Esophagus muscularis mucosa (tissue), 4 donors: ENCODE results near the gene GPR12. TPM values are rescaled to one million over a fixed set of nuclear protein-coding genes. Genes with fewer than 3 reads are reported as not detected.

Experiments used
- DNase-seq: peaks from one replicate; pipeline ENCODE4 v3.0.0-alpha.2; 2017; ENCODE audit errors: extremely low spot score
- H3K27ac ChIP-seq, 4 donors: fragments of 200-600 bp; sonication (generic); replicated peaks in 1 of 4; 1 replicate in 3 of 4; 2 replicates in 1 of 4; pipeline ENCODE4 v1.5.1; 2016 to 2019; ENCODE audit warnings: mild to moderate bottlenecking in 1 of 4
- H3K27me3 ChIP-seq, 4 donors: fragments of 200-600 bp; sonication (generic); one replicate each; pipeline versions ENCODE4 v1.5.1 to v1.6.0; 2016 to 2019
- H3K36me3 ChIP-seq, 4 donors: fragments of 200-600 bp; sonication (generic); one replicate each; pipeline ENCODE4 v1.5.1; 2016 to 2019
- H3K4me1 ChIP-seq, 4 donors: fragments of 200-600 bp; sonication (generic); one replicate each; pipeline ENCODE4 v1.5.1; 2016 to 2019
- H3K4me3 ChIP-seq, 4 donors: fragments of 200-600 bp; sonication (generic); 1 replicate in 2 of 4; 2 replicates in 2 of 4; pipeline ENCODE4 v1.5.1; 2016 to 2019; ENCODE audit warnings: mild to moderate bottlenecking in 4 of 4, moderate library complexity in 1 of 4
- H3K9me3 ChIP-seq, 4 donors: fragments of 200-600 bp; sonication (generic); 1 replicate in 3 of 4; 2 replicates in 1 of 4; pipeline ENCODE4 v1.5.1; 2016 to 2019
- EP300 ChIP-seq: sonication (generic); formaldehyde crosslinking; IDR thresholded peaks from one replicate; pipeline ENCODE4 v1.6.1; 2017; ENCODE audit warnings: antibody characterized with exemption
- POLR2A ChIP-seq: fragments of 450-650 bp; IDR thresholded peaks from one replicate; pipeline ENCODE4 v1.6.1; 2017; ENCODE audit warnings: antibody characterized with exemption, moderate library complexity, mild to moderate bottlenecking, low read depth
- POLR2AphosphoS5 ChIP-seq, 2 donors: sonication (generic); formaldehyde crosslinking; IDR thresholded peaks; one replicate each; pipeline ENCODE4 v1.6.1; 2017; ENCODE audit warnings: antibody characterized with exemption in 2 of 2
- WGBS: methylation state at CpG from one replicate; pipeline ENCODE4 v1.1.5; 2018; 5-methylcytosine and 5-hydroxymethylcytosine counted together
- intact Hi-C: fragments of 100-400 bp; cut with DNase I; formaldehyde crosslinking; loops from one replicate; pipeline ENCODE4 v1.15.1; 2023
- total RNA-seq, 4 donors: library from RNA; depleted of rRNA; stranded (reverse); fragments of >200 nt; gene quantifications; one replicate each; pipeline versions ENCODE4 v1.1.0 to v1.2.1, GENCODE V29; 2016
- TF ChIP-seq, protein P1 (sequence below), 3 experiments: fragments of 200-600 bp in 2 of 3; fragments of 450-650 bp in 1 of 3; sonication (generic) in 2 of 3; IDR thresholded peaks; one replicate each; pipeline ENCODE4 v1.5.1; 2017 to 2019; ENCODE audit warnings: antibody characterized with exemption in 3 of 3, mild to moderate bottlenecking in 2 of 3, moderate library complexity in 1 of 3

Gene GPR12
- total RNA-seq, 4 donors from 2014 or later: 0.11 to 0.26 (median 0.17) TPM; not detected in 1

DNA sequence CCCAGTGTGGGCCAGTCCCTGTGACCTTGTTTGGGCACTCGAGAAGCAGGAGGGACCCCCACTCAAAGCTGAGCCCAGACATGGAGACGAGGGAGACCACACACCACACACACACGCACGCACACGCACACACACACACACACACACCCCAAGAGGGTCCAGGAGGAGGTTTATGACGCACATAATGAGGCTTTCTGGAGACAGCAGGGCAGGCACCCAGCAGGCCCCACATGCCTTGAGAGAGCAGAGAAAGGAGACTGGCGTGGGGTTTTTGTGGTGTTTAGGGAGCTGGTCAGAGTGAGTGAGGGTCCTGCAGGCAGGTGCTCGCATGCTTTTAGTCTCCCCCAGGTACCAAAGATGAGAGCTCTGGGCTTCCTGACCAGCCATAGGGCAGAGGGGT lies 42.4 kb downstream of the GPR12 start:
- TF ChIP-seq EP300 (no peak), POLR2A (no peak), POLR2AphosphoS5 (IDR thresholded peaks at IDR 0.05) (no peak)
- TF ChIP-seq, protein P1, sequence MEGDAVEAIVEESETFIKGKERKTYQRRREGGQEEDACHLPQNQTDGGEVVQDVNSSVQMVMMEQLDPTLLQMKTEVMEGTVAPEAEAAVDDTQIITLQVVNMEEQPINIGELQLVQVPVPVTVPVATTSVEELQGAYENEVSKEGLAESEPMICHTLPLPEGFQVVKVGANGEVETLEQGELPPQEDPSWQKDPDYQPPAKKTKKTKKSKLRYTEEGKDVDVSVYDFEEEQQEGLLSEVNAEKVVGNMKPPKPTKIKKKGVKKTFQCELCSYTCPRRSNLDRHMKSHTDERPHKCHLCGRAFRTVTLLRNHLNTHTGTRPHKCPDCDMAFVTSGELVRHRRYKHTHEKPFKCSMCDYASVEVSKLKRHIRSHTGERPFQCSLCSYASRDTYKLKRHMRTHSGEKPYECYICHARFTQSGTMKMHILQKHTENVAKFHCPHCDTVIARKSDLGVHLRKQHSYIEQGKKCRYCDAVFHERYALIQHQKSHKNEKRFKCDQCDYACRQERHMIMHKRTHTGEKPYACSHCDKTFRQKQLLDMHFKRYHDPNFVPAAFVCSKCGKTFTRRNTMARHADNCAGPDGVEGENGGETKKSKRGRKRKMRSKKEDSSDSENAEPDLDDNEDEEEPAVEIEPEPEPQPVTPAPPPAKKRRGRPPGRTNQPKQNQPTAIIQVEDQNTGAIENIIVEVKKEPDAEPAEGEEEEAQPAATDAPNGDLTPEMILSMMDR (IDR thresholded peaks at IDR 0.05): no peak
- Histone ChIP-seq H3K36me3 (no peaks in the 10 kb centered on the region), H3K4me1 (no peaks in the 10 kb centered on the region), H3K9me3 (no peaks in the 10 kb centered on the region), H3K4me3 (no peak overlapping the region), H3K27ac (no peak overlapping the region), H3K27me3 (peaks cover 0 to 10% (median 0%) of the 10 kb centered on the region in 4 donors)
- intact Hi-C loops: no loop called here
- DNase-seq: no peak
- 87% methylated on average over 8 of the region's 8 CpGs for WGBS

DNA sequence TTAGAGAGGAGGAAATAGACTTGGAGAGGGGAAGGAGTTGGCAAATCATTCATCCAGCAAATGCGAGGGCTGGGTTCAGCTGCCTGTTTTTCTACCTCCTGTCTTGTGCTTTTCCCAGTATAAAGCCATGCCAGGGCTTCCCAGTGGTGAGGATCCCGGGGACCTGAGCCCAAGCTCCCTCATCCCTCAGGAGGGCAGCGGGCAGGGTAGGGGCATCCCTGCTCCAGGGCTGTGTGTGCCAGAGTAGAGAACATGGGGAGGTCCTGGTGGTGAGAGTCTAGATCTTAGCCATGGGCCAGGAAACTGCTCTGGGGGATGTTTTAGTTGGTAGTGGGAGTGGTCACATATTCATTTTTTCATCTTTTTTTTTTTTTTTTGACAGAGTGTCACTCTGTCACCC lies 43.6 kb downstream of the GPR12 start:
- H3K27me3 ChIP-seq: peaks cover 0 to 10% (median 0%) of the 10 kb centered on the region in 4 donors
- no peak for TF ChIP-seq POLR2AphosphoS5 (IDR thresholded peaks at IDR 0.05)
- TF ChIP-seq, protein P1 (IDR thresholded peaks at IDR 0.05): no peak
- TF ChIP-seq POLR2A: no peak
- WGBS: 95% methylated on average over 3 of the region's 3 CpGs
- DNase-seq: no peak
- H3K27ac ChIP-seq: no peak overlapping the region
- H3K4me3 ChIP-seq: no peak overlapping the region
- peaks cover 0 to 11% (median 0%) of the 10 kb centered on the region in 4 donors for H3K9me3 ChIP-seq
- intact Hi-C loops: no loop called here
- no peaks in the 10 kb centered on the region for H3K4me1 ChIP-seq
- H3K36me3 ChIP-seq: no peaks in the 10 kb centered on the region

- H3K9me3 ChIP-seq: peaks cover 0 to 12% (median 0%) of the 10 kb centered on the region in 4 donors
- H3K27ac ChIP-seq: no peak overlapping the region
- H3K4me1 ChIP-seq: no peaks in the 10 kb centered on the region
- DNase-seq: peak; percentile 78
- TF ChIP-seq EP300 (no peak), POLR2AphosphoS5 (IDR thresholded peaks at IDR 0.05) (no peak), POLR2A (no peak)
- TF ChIP-seq, protein P1 (IDR thresholded peaks at IDR 0.05): no peak
- WGBS: 100% methylated on average over 1 of the region's 1 CpG
- H3K4me3 ChIP-seq: no peak overlapping the region
- peaks cover 0 to 9% (median 0%) of the 10 kb centered on the region in 4 donors for H3K27me3 ChIP-seq
- intact Hi-C loops: no loop called here
- H3K36me3 ChIP-seq: no peaks in the 10 kb centered on the region
These were observed 47.2 kb downstream of the GPR12 start for GRCh38 chr13:26713341-26713740.

- intact Hi-C loops: no loop called here
- no peak overlapping the region for H3K27ac ChIP-seq
- peaks cover 0 to 12% (median 0%) of the 10 kb centered on the region in 4 donors for H3K9me3 ChIP-seq
- H3K36me3 ChIP-seq: no peaks in the 10 kb centered on the region
- H3K4me1 ChIP-seq: no peaks in the 10 kb centered on the region
- H3K27me3 ChIP-seq: peaks cover 0 to 11% (median 0%) of the 10 kb centered on the region in 4 donors
- WGBS: 30% methylated on average over 4 of the region's 4 CpGs
- no peak for TF ChIP-seq POLR2A
- no peak for TF ChIP-seq POLR2AphosphoS5 (IDR thresholded peaks at IDR 0.05)
- TF ChIP-seq, protein P1 (IDR thresholded peaks at IDR 0.05): no peak
- no peak for TF ChIP-seq EP300
- peak; percentile 24 for DNase-seq
- no peak overlapping the region for H3K4me3 ChIP-seq
These were observed 49.4 kb downstream of the GPR12 start for GRCh38 chr13:26711211-26711610.

- no peaks in the 10 kb centered on the region for H3K4me1 ChIP-seq
- H3K27ac ChIP-seq: no peak overlapping the region
- H3K4me3 ChIP-seq: no peak overlapping the region
- no peaks in the 10 kb centered on the region for H3K36me3 ChIP-seq
- peaks cover 0 to 12% (median 0%) of the 10 kb centered on the region in 4 donors for H3K9me3 ChIP-seq
- intact Hi-C loops: no loop called here
- H3K27me3 ChIP-seq: peaks cover 0 to 12% (median 0%) of the 10 kb centered on the region in 4 donors
- DNase-seq: peak; percentile 60
- TF ChIP-seq POLR2AphosphoS5 (IDR thresholded peaks at IDR 0.05) (no peak), POLR2A (no peak), EP300 (no peak)
- TF ChIP-seq, protein P1 (IDR thresholded peaks at IDR 0.05): no peak
- WGBS: 89% methylated on average over 13 of the region's 13 CpGs
These were observed 50.4 kb downstream of the GPR12 start for GRCh38 chr13:26710166-26710565.
